ENCODE measurements around the gene ZBTB9.

The ZBTB9 gene

GRCh38 chr6:33419580-33420490 is 34.5 kb upstream of the ZBTB9 start, which contains the start of gene SYNGAP1:
Gene SYNGAP1 (plus strand): TSS chr6:33420065. CDS start chr6:33420265, 200 bp downstream.
- DNase-seq: peak; percentile 36

GRCh38 chr6:33420491-33421343 is 33.7 kb upstream of the ZBTB9 start:
- DNase-seq: no peak

- DNase-seq: no peak
Observed at GRCh38 chr6:33421344-33421643, 33.1 kb upstream of the ZBTB9 start.

- no peak for DNase-seq
Observed at GRCh38 chr6:33423777-33424176, 30.6 kb upstream of the ZBTB9 start.

GRCh38 chr6:33424855-33425667 is 29.3 kb upstream of the ZBTB9 start:
- DNase-seq: no peak

GRCh38 chr6:33425668-33426577 is 28.5 kb upstream of the ZBTB9 start:
- peak; percentile 79 for DNase-seq

- peak; percentile 27 for DNase-seq
Observed at GRCh38 chr6:33426590-33427511, 27.5 kb upstream of the ZBTB9 start.

- peak; percentile 52 for DNase-seq
Observed at GRCh38 chr6:33427585-33428223, 26.7 kb upstream of the ZBTB9 start.

- DNase-seq: peak; percentile 22
Observed at GRCh38 chr6:33428224-33428965, 26.0 kb upstream of the ZBTB9 start.

- no peak for DNase-seq
Observed at GRCh38 chr6:33428966-33429749, 25.2 kb upstream of the ZBTB9 start.

GRCh38 chr6:33429750-33430052 is 24.7 kb upstream of the ZBTB9 start:
- DNase-seq: peak; percentile 21

GRCh38 chr6:33430334-33430733 is 24.0 kb upstream of the ZBTB9 start:
- no peak for DNase-seq

- DNase-seq: peak; percentile 85
Observed at GRCh38 chr6:33430991-33431879, 23.1 kb upstream of the ZBTB9 start.

- no peak for DNase-seq
Observed at GRCh38 chr6:33431880-33432541, 22.4 kb upstream of the ZBTB9 start.

- DNase-seq: no peak
Observed at GRCh38 chr6:33432546-33432945, 21.8 kb upstream of the ZBTB9 start.

- no peak for DNase-seq
Observed at GRCh38 chr6:33433001-33433543, 21.3 kb upstream of the ZBTB9 start.

Measured in activated gamma-delta T cell treated with Interleukin-2 at 50 U/mL for 16 hours (primary cell).